ENCODE results near the gene SNAPC4. TPM values are rescaled to one million over a fixed set of nuclear protein-coding genes. Genes with fewer than 3 reads are reported as not detected.

The SNAPC4 gene
- polyA plus RNA-seq, 1 of the 3 experiments (the other 2 are of a cell fraction) = 9.2 TPM

GRCh38 chr9:136367296-136368145 is 32.4 kb downstream of the SNAPC4 start:
- no peak overlapping the region for H2AFZ ChIP-seq (ENCODE audit: low read depth)
- 95% methylated on average over 17 of the region's 45 CpGs for WGBS (ENCODE audit: low lambda C conversion rate)
- no peaks in the 10 kb centered on the region for H3K27me3 ChIP-seq (ENCODE audit: insufficient read depth)
- no peaks in the 10 kb centered on the region for H3F3A ChIP-seq (replicated peaks; ENCODE audit: insufficient read depth)
- H4K20me1 ChIP-seq (ENCODE audit: insufficient read depth) = 0 out of 2 replicates have a peak, but pooled peaks cover 3% of the 10 kb centered on the region
- no peak overlapping the region for H3K4me3 ChIP-seq (ENCODE audit: low read depth in 2 of 2, low read length in 1 of 2)
- POLR2A ChIA-PET = no interaction called here
- no peaks in the 10 kb centered on the region for H3K36me3 ChIP-seq (replicated peaks in 1 of 2; ENCODE audit: control insufficient read depth in 1 of 2, insufficient read depth in 2 of 2, low read length in 1 of 2)
- H3K9me3 ChIP-seq = no peaks in the 10 kb centered on the region
- H3K4me2 ChIP-seq = no peak overlapping the region
- no peaks in the 10 kb centered on the region for H3K79me2 ChIP-seq (ENCODE audit: insufficient read depth)
- H3K4me1 ChIP-seq (ENCODE audit: control insufficient read depth in 1 of 2, insufficient read depth in 2 of 2, low read depth in 1 of 2, low read length in 1 of 2) = peaks cover 0 to 34% of the 10 kb centered on the region in 2 experiments; a peak in 1 of 4 replicates
- TF ChIP-seq MXI1 (IDR thresholded peaks at IDR 0.05; ENCODE audit: low read depth, low read length) (no peak), RCOR1 (IDR thresholded peaks at IDR 0.05; ENCODE audit: low read length) (no peak), JUND (IDR thresholded peaks at IDR 0.05) (no peak), CHD2 (IDR thresholded peaks at IDR 0.05; ENCODE audit: low read length, partially characterized antibody) (no peak), MAX (IDR thresholded peaks at IDR 0.05; ENCODE audit: low read depth) (no peak), FOXM1 (IDR thresholded peaks at IDR 0.05; ENCODE audit: low read depth) (no peak), PBX3 (IDR thresholded peaks at IDR 0.05) (no peak), FOSL2 (IDR thresholded peaks at IDR 0.05; ENCODE audit: borderline replicate concordance, low read depth) (no peak), FOXJ3 (CRISPR knock-in tag; IDR thresholded peaks at IDR 0.05) (no peak), TAF1 (IDR thresholded peaks at IDR 0.05; ENCODE audit: borderline replicate concordance, low read depth, low read length) (no peak), EZH2phosphoT487 (IDR thresholded peaks at IDR 0.05; ENCODE audit: borderline replicate concordance, low read depth) (no peak), USF2 (IDR thresholded peaks at IDR 0.05; ENCODE audit: borderline replicate concordance, low read depth, low read length) (no peak), MEF2A (IDR thresholded peaks at IDR 0.05; ENCODE audit: borderline replicate concordance, low read depth) (no peak), CTCF (IDR thresholded peaks at IDR 0.05) (no peak), POLR2AphosphoS5 (IDR thresholded peaks at IDR 0.05; ENCODE audit: low read depth, low read length) (no peak), USF1 (IDR thresholded peaks at IDR 0.05; ENCODE audit: borderline replicate concordance, low read depth) (no peak), RAD21 (IDR thresholded peaks at IDR 0.05; ENCODE audit: low read length) (no peak)
- H3K9me2 ChIP-seq = no peaks in the 10 kb centered on the region
- H3K27ac ChIP-seq (ENCODE audit: low read depth in 2 of 2, low read length in 1 of 2) = no peak overlapping the region
- DNase-seq = no peak
- no peak overlapping the region for H3K9ac ChIP-seq
- CTCF ChIA-PET = interaction anchor here (1.2 to 2.3 kb wide), 4 partner anchors 21 to 28 kb away, joined by 3 to 8 read pairs (median 5); no protein-coding TSS in a partner anchor
